ENCODE measurements around the gene SCARB2. TPM values are rescaled to one million over a fixed set of nuclear protein-coding genes. Genes with fewer than 3 reads are reported as not detected.

The SCARB2 gene, protein sequence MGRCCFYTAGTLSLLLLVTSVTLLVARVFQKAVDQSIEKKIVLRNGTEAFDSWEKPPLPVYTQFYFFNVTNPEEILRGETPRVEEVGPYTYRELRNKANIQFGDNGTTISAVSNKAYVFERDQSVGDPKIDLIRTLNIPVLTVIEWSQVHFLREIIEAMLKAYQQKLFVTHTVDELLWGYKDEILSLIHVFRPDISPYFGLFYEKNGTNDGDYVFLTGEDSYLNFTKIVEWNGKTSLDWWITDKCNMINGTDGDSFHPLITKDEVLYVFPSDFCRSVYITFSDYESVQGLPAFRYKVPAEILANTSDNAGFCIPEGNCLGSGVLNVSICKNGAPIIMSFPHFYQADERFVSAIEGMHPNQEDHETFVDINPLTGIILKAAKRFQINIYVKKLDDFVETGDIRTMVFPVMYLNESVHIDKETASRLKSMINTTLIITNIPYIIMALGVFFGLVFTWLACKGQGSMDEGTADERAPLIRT
- total RNA-seq: 100 to 1,000 TPM; 126 to 219 (median 143) TPM

GRCh38 chr4:76213415-76214176 is at the start of gene SCARB2:
Gene SCARB2 (minus strand): TSS chr4:76213824. CDS start chr4:76213543, 281 bp downstream.
- 0 to 1% methylated on average over 10 to 45 of the region's 94 CpGs for WGBS, 2 donors
- H3K4me3 ChIP-seq: peak within 1 kb of the TSS; percentile 62 to 84 (median 69)
- no peaks in the 10 kb centered on the region for H3K27me3 ChIP-seq
- peak within 1 kb of the TSS; percentile 89 to 99 (median 96) for H3K27ac ChIP-seq
- H3K4me1 ChIP-seq: peaks cover 0 to 56% (median 52%) of the 10 kb centered on the region in 4 donors
- no peaks in the 10 kb centered on the region for H3K36me3 ChIP-seq
- peak; percentile 71 to 76 for DNase-seq (ENCODE audit: low spot score in 2 of 2)
- no peaks in the 10 kb centered on the region for H3K9me3 ChIP-seq
- TF ChIP-seq EP300 (IDR thresholded peaks at IDR 0.05) (peak in 1 of 2 donors; percentile 80), POLR2A (IDR thresholded peaks at IDR 0.05) (peak; percentile 85 to 95), CTCF (IDR thresholded peaks at IDR 0.05) (peak in 2 of 5 experiments; percentile 48 to 57)

DNA sequence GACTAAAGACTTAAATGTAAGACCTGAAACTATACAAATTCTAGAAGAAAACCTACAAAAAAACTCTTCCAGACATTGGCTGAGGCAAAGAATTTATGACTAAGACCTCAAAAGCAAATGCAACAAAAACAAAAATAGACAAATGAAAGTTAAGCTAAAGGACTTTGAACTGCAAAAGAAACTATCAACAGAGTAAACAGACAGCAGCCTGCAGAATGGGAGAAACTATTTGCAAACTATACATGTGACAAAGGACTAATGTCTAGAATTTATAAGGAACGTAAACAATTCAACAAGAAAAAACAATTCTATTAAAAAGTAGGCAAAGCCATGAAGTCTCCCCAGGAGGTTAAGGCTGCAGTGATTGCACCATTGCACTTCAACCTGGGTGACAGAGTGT is 46.9 kb upstream of the SCARB2 start:
- no peaks in the 10 kb centered on the region for H3K4me1 ChIP-seq
- no peak overlapping the region for H3K27ac ChIP-seq
- peaks cover 0 to 5% (median 0%) of the 10 kb centered on the region in 3 donors for H3K36me3 ChIP-seq
- DNase-seq (ENCODE audit: low spot score in 2 of 2): no peak
- H3K4me3 ChIP-seq: no peak overlapping the region
- WGBS, 2 donors: 40 to 41% methylated on average over 1 of the region's 1 CpG
- TF ChIP-seq CTCF (IDR thresholded peaks at IDR 0.05) (no peak), POLR2A (IDR thresholded peaks at IDR 0.05) (no peak), EP300 (IDR thresholded peaks at IDR 0.05) (no peak)
- no peaks in the 10 kb centered on the region for H3K9me3 ChIP-seq
- H3K27me3 ChIP-seq: no peaks in the 10 kb centered on the region

DNA sequence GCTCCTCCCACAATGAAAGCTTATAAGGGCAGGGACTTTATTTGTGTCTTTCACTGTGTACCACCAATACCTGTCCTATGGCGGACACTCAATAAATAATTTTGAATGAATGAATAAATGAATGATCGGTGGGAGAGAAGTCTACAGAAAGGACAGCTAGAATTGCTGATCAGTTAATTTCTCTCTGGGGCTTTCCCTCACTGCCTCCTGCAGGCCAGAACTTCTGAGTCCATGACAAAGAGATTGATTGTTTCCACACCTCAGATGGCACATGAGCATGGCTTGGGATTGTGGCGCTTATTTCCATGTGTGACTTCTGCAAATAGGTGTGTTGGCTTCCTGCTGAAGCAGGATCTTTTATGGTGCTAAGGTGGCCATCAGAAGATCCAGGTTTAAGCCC is 44.2 kb upstream of the SCARB2 start:
- DNase-seq (ENCODE audit: low spot score in 2 of 2): no peak
- Histone ChIP-seq H3K4me1 (no peaks in the 10 kb centered on the region), H3K36me3 (no peaks in the 10 kb centered on the region), H3K4me3 (no peak overlapping the region), H3K27ac (no peak overlapping the region), H3K27me3 (peaks cover 0 to 4% of the 10 kb centered on the region in 2 donors), H3K9me3 (no peaks in the 10 kb centered on the region)
- WGBS, 2 donors: 91 to 97% methylated on average over 3 of the region's 3 CpGs
- TF ChIP-seq EP300 (IDR thresholded peaks at IDR 0.05) (no peak), CTCF (IDR thresholded peaks at IDR 0.05) (no peak), POLR2A (IDR thresholded peaks at IDR 0.05) (no peak)

GRCh38 chr4:76256968-76257367 is 43.3 kb upstream of the SCARB2 start:
- no peak for TF ChIP-seq CTCF (IDR thresholded peaks at IDR 0.05)
- no peak for TF ChIP-seq POLR2A (IDR thresholded peaks at IDR 0.05)
- TF ChIP-seq EP300 (IDR thresholded peaks at IDR 0.05): no peak
- no peak overlapping the region for H3K4me3 ChIP-seq
- H3K4me1 ChIP-seq: peaks cover 0 to 4% (median 0%) of the 10 kb centered on the region in 4 donors
- 60 to 61% methylated on average over 1 of the region's 1 CpG for WGBS, 2 donors
- H3K9me3 ChIP-seq: no peaks in the 10 kb centered on the region
- peaks cover 0 to 4% of the 10 kb centered on the region in 2 donors for H3K27me3 ChIP-seq
- no peaks in the 10 kb centered on the region for H3K36me3 ChIP-seq
- DNase-seq (ENCODE audit: low spot score in 2 of 2): no peak
- no peak overlapping the region for H3K27ac ChIP-seq

Measured in tibial nerve (tissue), 4 donors.